Bronchial epithelial cell (primary cell): Measurements from ENCODE around the gene AZU1. TPM values are rescaled to one million over a fixed set of nuclear protein-coding genes. Genes with fewer than 3 reads are reported as not detected.

Experiments used
- DNase-seq: peaks from one replicate; pipeline ENCODE4 v3.0.0-alpha.2; 2010; ENCODE audit warnings: low read depth
- FAIRE-seq: peaks from 2 replicates; lab custom pipeline; 2011; peaks lifted over from hg19 to GRCh38; lab: Jason Lieb, UNC
- H3K27me3 ChIP-seq: 2 replicates; pipeline ENCODE4 v1.5.1; 2011; ENCODE audit warnings: low read length; ENCODE audit not compliant: control insufficient read depth, insufficient read depth
- H3K36me3 ChIP-seq: 2 replicates; pipeline ENCODE4 v1.5.1; 2011; ENCODE audit warnings: low read length; ENCODE audit not compliant: control insufficient read depth, insufficient read depth
- H3K4me3 ChIP-seq: 2 replicates; pipeline ENCODE4 v1.5.1; 2011; ENCODE audit warnings: mild to moderate bottlenecking, low read depth, low read length, control low read depth
- CTCF ChIP-seq: IDR thresholded peaks from 2 replicates; pipeline ENCODE4 v1.5.1; 2011; ENCODE audit warnings: mild to moderate bottlenecking, moderate library complexity, low read length, control low read depth, inconsistent platforms; ENCODE audit not compliant: insufficient read depth, severe bottlenecking
- total RNA-seq: library from RNA; depleted of rRNA; stranded (reverse); fragments of >200 nt; gene quantifications from 2 replicates; pipeline ENCODE4 v1.2.1, GENCODE V29; 2014

Gene AZU1
- total RNA-seq, 1 donor from 2014 or later, result not detected

GRCh38 chr19:811506-812048 is 16.1 kb upstream of the AZU1 start:
- no peaks in the 10 kb centered on the region for H3K27me3 ChIP-seq
- no peak for FAIRE-seq
- no peak for DNase-seq
- no peak for TF ChIP-seq CTCF
- no peak overlapping the region for H3K4me3 ChIP-seq
- H3K36me3 ChIP-seq, result peaks cover 23% of the 10 kb centered on the region

GRCh38 chr19:812049-812746 is 15.4 kb upstream of the AZU1 start:
- FAIRE-seq (no peak), DNase-seq (no peak)
- TF ChIP-seq CTCF, result no peak
- H3K4me3 ChIP-seq, result no peak overlapping the region
- no peaks in the 10 kb centered on the region for H3K27me3 ChIP-seq
- peaks cover 19% of the 10 kb centered on the region for H3K36me3 ChIP-seq

- DNase-seq, result no peak
- no peak for TF ChIP-seq CTCF
- Histone ChIP-seq H3K36me3 (peaks cover 15% of the 10 kb centered on the region), H3K27me3 (no peaks in the 10 kb centered on the region), H3K4me3 (no peak overlapping the region)
- FAIRE-seq, result no peak
These were observed 14.9 kb upstream of the AZU1 start for GRCh38 chr19:812747-813218.

- Histone ChIP-seq H3K27me3 (no peaks in the 10 kb centered on the region), H3K36me3 (peaks cover 10% of the 10 kb centered on the region), H3K4me3 (no peak overlapping the region)
- no peak for FAIRE-seq
- no peak for DNase-seq
- no peak for TF ChIP-seq CTCF
These were observed 14.2 kb upstream of the AZU1 start for GRCh38 chr19:813219-814151.

GRCh38 chr19:814152-815078 is 13.2 kb upstream of the AZU1 start:
- Histone ChIP-seq H3K36me3 (peaks cover 7% of the 10 kb centered on the region), H3K4me3 (no peak overlapping the region), H3K27me3 (no peaks in the 10 kb centered on the region)
- no peak for DNase-seq
- TF ChIP-seq CTCF, result no peak
- FAIRE-seq, result no peak
